Colonic mucosa (tissue), 4 donors: Measurements from ENCODE around the gene CD164L2. TPM values are rescaled to one million over a fixed set of nuclear protein-coding genes. Genes with fewer than 3 reads are reported as not detected.
"Not testable (repeated sequence)": the region's sequence is repeated elsewhere in the genome, so short reads cannot be mapped to it uniquely, and the experiment has no call there.

Experiments
- DNase-seq: peaks from one replicate; pipeline ENCODE4 v3.0.0-alpha.2; 2020
- H3K27ac ChIP-seq: fragments of 200-600 bp; one replicate; pipeline ENCODE4 v1.8.0; 2021
- H3K27me3 ChIP-seq: fragments of 200-600 bp; one replicate; pipeline ENCODE4 v1.8.0; 2021
- H3K36me3 ChIP-seq: fragments of 200-600 bp; one replicate; pipeline ENCODE4 v1.8.0; 2021
- H3K4me1 ChIP-seq: fragments of 200-600 bp; one replicate; pipeline ENCODE4 v1.8.0; 2021; ENCODE audit warnings: mild to moderate bottlenecking
- H3K4me3 ChIP-seq: fragments of 200-600 bp; one replicate; pipeline ENCODE4 v1.8.0; 2021
- H3K9ac ChIP-seq, 2 donors: one replicate each; pipeline ENCODE4 v1.7.0; 2013; ENCODE audit warnings: control low read depth in 2 of 2, low read depth in 2 of 2, low read length in 2 of 2
- H3K9me3 ChIP-seq: fragments of 200-600 bp; one replicate; pipeline ENCODE4 v1.8.0; 2021
- CTCF ChIP-seq: fragments of 200-600 bp; IDR thresholded peaks from one replicate; pipeline ENCODE4 v1.8.0; 2022; ENCODE audit warnings: antibody characterized with exemption, mild to moderate bottlenecking
- intact Hi-C: fragments of 100-400 bp; cut with DNase I; formaldehyde crosslinking; loops from one replicate; pipeline ENCODE4 v1.14.1; 2022
- total RNA-seq, 2 donors: library from RNA; stranded (reverse); fragmentation: NEBNext Ultra II Directional in 1 of 2; extraction: Animal tissue kit (Norgen Biotek cat#: 25700) in 1 of 2; gene quantifications; one replicate each; pipeline ENCODE4 v1.2.1, GENCODE V29; 2021
- donor health status: healthy.
- donor health status: DM: no; HTN: no; CAD: no.
- donor health status: DM: no; HTN: no; CAD: no.

The CD164L2 gene
- total RNA-seq, 2 donors from 2014 or later: 0.69 to 1.7 TPM

GRCh38 chr1:27392096-27392777 lies 9.1 kb upstream of the CD164L2 start, which contains the start of gene GPR3:
GPR3 (plus strand) TSS chr1:27392622; CDS start chr1:27393799, 1,177 bp downstream.
- Histone ChIP-seq H3K27ac (no peak within 1 kb of the TSS), H3K4me3 (peak within 1 kb of the TSS; percentile 58), H3K27me3 (no peaks in the 10 kb centered on the region), H3K9me3 (no peaks in the 10 kb centered on the region), H3K4me1 (peaks cover 5% of the 10 kb centered on the region), H3K9ac (peak within 1 kb of the TSS; percentile 58 to 66), H3K36me3 (no peaks in the 10 kb centered on the region)
- TF ChIP-seq CTCF: peak; percentile 27
- intact Hi-C loops: loop anchor here (10.0 kb wide), 1 partner anchor 347 kb away; no protein-coding TSS in a partner anchor
- DNase-seq: peak; percentile 93

- Histone ChIP-seq H3K4me3 (peak overlapping the region; percentile 58), H3K9ac (peak overlapping the region; percentile 58 to 66), H3K4me1 (peaks cover 5% of the 10 kb centered on the region), H3K27me3 (no peaks in the 10 kb centered on the region), H3K27ac (no peak overlapping the region), H3K36me3 (no peaks in the 10 kb centered on the region), H3K9me3 (no peaks in the 10 kb centered on the region)
- intact Hi-C loops: loop anchor here (10.0 kb wide), 1 partner anchor 347 kb away; no protein-coding TSS in a partner anchor
- DNase-seq: peak; percentile 68
- TF ChIP-seq CTCF: no peak
Measured at GRCh38 chr1:27391511-27392095, 8.5 kb upstream of the CD164L2 start.

GRCh38 chr1:27388337-27389005 lies 5.3 kb upstream of the CD164L2 start:
- TF ChIP-seq CTCF: peak; percentile 90
- H3K27me3 ChIP-seq: no peaks in the 10 kb centered on the region
- H3K4me1 ChIP-seq: peaks cover 5% of the 10 kb centered on the region
- H3K36me3 ChIP-seq: no peaks in the 10 kb centered on the region
- H3K9me3 ChIP-seq: no peaks in the 10 kb centered on the region
- H3K27ac ChIP-seq: no peak overlapping the region
- intact Hi-C loops: no loop called here
- H3K4me3 ChIP-seq: no peak overlapping the region
- no peak overlapping the region for H3K9ac ChIP-seq
- peak; percentile 86 for DNase-seq

- H3K9ac ChIP-seq, H3K4me1 ChIP-seq, H3K4me3 ChIP-seq, H3K27ac ChIP-seq, H3K27me3 ChIP-seq, H3K36me3 ChIP-seq, intact Hi-C loops, DNase-seq, H3K9me3 ChIP-seq: not testable (repeated sequence)
Measured at GRCh38 chr1:27384797-27385196, 1.7 kb upstream of the CD164L2 start.

GRCh38 chr1:27383661-27384060 lies 528 bp upstream of the CD164L2 start:
- no peaks in the 10 kb centered on the region for H3K4me1 ChIP-seq
- DNase-seq: no peak
- no peaks in the 10 kb centered on the region for H3K27me3 ChIP-seq
- H3K4me3 ChIP-seq: no peak overlapping the region
- no peaks in the 10 kb centered on the region for H3K9me3 ChIP-seq
- H3K36me3 ChIP-seq: no peaks in the 10 kb centered on the region
- TF ChIP-seq CTCF: no peak
- no peak overlapping the region for H3K27ac ChIP-seq
- intact Hi-C loops: no loop called here
- no peak overlapping the region for H3K9ac ChIP-seq
